ENCODE data around the gene ZFAND3.

DNA sequence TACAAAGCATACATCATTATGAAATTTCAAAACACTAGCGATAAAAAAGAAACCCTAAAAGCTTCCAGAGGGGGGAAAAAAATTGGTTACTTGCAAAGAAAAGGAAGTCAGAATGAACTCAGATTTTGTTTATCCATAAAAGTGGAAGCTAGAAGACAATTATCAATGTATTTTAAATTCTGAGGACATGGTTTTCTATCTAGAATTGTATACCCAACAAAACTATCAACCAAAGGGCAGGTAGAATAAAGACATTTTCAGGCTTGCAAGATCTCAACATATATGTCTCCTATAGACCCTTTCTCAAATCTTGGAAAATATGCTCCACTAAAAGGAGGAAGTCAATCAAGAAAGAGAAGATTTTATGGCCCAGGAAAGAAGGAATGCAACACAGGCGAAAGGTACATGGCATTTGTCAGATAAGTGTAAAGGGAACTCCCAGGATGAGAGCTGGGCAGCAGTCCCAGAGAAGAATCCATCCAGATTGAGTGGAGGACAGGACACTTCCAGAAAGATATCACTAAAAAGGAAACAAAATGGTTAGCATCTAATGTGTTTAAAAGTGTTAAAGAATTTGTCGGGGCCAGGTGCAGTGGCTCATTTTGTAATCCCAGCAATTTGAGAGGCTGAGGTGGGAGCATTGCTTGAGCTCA lies 45.4 kb upstream of the ZFAND3 start:
- no peak for TF ChIP-seq POLR2A (IDR thresholded peaks at IDR 0.05; ENCODE audit: low read length)
- TF ChIP-seq GATA1 (IDR thresholded peaks at IDR 0.05; ENCODE audit: low read depth, low read length): no peak

Data from erythroblast (primary cell).